Stimulated activated CD8-positive, alpha-beta memory T cell treated with anti-CD3 and anti-CD28 coated beads, Interleukin-15, amount 100 ng/mL, for 48 hours (primary cell): Measurements from ENCODE around the gene ARHGAP21.
"Not testable (repeated sequence)": the region's sequence is repeated elsewhere in the genome, so short reads cannot be mapped to it uniquely, and the experiment has no call there.

Experiments
- DNase-seq, 2 donors: peaks; one replicate each; pipeline ENCODE4 v3.0.0-alpha.2; 2020; ENCODE audit warnings: low read depth in 2 of 2

ARHGAP21 gene

GRCh38 chr10:24639124-24639523 is 84.6 kb downstream of the ARHGAP21 start:
- DNase-seq = no peak

DNA sequence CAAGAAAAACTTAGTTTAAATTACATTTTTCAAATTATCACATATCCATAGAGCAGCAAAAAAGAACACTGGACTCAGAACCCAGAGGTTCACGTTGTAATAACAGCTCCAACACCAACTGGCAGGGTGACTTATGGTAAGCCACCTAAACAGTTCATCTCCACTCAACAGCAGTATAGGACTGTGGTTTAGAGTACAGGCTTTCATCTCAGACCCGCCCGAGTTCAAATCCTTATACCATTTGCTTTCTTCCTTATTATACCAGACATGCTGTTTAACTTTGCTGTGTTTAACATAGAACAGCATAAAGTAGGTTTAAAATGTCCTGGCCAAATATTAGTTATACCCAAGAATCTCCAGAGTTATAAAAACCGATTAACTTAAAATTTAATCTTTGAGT is 97.9 kb downstream of the ARHGAP21 start:
- DNase-seq = no peak

- DNase-seq = no peak
Measured at GRCh38 chr10:24623383-24623782, 100.3 kb downstream of the ARHGAP21 start.

DNA sequence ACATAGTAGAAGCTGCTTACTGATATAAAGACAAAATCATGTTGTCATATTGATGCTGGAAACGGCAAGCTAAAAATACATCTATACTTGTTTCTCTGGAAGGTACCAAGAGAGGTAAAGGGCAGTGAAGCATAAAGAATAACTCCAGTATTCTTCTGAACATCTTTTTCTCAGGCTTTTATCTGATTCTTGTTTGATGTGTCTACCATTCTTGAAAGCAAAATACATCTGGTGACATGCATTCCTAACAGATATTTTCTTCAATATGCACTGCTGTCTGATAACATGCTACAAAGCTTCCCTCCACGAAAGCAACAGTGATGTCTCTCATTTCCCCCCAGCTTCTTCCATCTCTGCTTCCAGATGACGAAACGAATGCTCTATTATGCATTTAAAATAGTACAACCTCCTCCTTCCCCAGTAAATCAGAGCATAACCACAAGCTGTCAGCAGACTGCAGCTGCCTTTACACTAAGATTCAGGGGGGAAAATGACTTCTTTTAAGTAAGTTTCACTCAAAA is 100.8 kb downstream of the ARHGAP21 start:
- DNase-seq = no peak

GRCh38 chr10:24621035-24621795 is 102.5 kb downstream of the ARHGAP21 start:
- not testable (repeated sequence) for DNase-seq

DNA sequence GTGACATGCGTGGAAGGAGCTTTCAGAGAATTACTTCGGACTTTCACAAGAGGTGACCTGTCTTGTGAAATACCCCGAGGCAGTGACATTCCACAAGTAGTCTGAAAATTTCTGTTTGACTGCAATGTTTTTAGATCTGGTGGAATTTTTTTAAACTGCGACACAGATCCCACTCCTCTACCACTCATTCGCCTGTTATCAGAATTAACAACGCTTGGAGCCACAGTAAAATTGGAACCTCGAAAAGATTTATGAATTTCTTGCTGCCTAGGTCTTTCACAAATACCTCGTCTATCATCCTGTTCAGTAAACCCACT is 103.7 kb downstream of the ARHGAP21 start:
- not testable (repeated sequence) for DNase-seq

GRCh38 chr10:24619291-24619993 is 104.2 kb downstream of the ARHGAP21 start:
- DNase-seq = not testable (repeated sequence)

- DNase-seq = no peak
Measured at GRCh38 chr10:24618401-24618800, 105.3 kb downstream of the ARHGAP21 start.

DNA sequence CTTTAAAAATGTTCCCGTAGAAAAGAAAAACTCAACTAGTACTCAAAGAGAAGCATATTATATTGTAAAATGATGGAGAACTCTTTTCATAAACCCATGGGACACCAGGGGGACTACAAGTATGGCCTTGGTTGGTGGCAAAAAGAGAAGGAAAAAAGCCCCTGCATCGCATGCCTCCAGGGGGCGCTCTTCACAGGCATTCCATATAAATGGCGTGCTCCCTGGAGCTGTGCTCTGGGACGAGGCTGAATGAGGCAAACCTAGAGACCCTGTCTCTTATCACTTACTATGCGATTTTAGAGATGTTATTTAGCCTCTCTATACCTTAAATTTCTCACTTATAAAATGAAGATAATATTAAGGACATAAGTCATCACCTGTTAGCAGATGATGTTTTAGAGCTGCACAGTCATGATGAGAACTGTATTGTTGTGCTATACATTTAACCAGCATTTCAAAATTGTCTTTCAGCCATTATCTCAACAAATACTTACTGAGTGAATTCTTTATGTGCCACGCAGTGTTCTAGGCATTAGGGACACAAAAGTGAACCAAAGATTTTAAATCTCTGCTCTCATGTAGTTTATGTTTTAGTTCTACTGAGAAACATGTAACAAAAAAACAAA is 105.8 kb downstream of the ARHGAP21 start:
- peak; percentile 13 to 14 for DNase-seq

- DNase-seq = no peak
Measured at GRCh38 chr10:24616536-24616935, 107.2 kb downstream of the ARHGAP21 start.

- no peak for DNase-seq
Measured at GRCh38 chr10:24606021-24606420, 117.7 kb downstream of the ARHGAP21 start.

GRCh38 chr10:24605141-24605540 is 118.5 kb downstream of the ARHGAP21 start:
- no peak for DNase-seq

- DNase-seq = peak in 1 of 2 donors; percentile 4
Measured at GRCh38 chr10:24603333-24603732, 120.4 kb downstream of the ARHGAP21 start.

GRCh38 chr10:24597961-24598360 is 125.7 kb downstream of the ARHGAP21 start:
- no peak for DNase-seq

DNA sequence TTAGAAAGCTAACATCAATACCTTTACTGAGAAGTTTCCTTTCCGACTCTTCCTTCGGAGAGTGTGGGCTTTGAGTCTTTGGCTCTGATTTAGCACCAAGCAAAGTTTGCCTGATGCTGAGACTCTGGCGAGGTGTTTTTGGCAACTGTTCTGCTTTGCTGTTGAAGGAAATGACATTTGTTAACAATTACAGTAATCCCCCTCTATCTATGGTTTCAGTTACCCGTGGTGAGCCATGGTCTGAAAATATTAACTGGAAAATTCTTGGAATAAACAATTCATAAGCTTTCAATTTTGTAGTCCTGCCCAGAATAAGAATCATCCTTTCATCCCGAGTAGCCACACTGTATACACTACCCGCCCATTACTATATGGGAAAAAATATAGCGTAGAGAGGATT is 126.3 kb downstream of the ARHGAP21 start:
- no peak for DNase-seq

GRCh38 chr10:24596217-24596930 is 127.3 kb downstream of the ARHGAP21 start:
- DNase-seq = no peak

DNA sequence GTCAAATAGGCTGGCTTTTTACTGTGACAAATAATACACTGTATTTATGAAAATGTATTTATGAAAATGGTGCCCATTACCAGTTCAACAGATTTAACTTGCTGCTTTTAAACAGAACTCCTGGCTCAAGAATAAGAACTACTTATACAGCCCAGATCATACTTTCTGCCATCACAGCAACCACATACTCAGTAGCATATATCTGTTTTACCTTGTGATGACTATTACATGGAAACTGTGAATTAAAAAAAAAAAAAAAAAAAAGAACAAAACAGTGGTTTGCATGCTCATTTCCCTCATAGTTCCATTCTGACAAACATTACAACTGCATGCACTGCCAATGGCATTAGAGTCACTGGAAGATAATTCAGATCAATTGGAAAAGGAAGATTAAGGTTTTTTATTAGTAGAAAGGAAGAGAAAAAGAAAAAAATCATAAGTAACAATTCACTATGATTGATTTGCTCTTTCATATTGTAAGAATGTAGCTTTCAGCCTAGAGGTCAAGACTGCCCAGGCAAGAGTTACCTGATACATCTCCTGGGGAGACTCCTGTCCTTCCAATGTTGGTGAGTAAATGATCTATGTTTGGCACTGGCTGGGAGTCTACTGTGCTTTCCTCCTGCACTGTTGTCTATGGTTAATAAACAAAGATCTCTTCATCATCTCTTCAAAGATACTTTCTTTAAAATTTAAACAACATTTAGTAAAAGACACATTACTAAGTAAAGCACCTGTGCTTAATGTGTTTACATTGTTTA is 132.8 kb downstream of the ARHGAP21 start:
- no peak for DNase-seq

DNA sequence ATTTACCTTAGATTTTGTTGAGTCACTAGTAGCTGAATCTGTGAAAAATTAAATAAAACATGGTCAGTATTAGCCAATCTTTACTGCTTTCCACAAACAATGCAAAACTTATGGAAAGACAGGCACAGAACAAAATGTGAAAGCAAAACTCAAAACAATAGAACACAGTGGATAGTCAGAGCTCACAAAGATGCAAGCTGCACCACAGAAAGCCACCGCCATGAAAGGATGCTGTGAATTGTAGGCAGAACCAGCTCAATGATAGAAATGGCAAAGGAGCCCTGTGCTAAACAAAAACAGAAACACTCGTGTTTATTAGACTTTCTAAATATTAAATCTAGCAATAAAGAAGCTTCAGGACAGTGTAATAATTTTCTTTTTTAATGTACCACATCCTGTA is 134.4 kb downstream of the ARHGAP21 start:
- no peak for DNase-seq

- no peak for DNase-seq
Measured at GRCh38 chr10:24579906-24580305, 143.8 kb downstream of the ARHGAP21 start.

DNA sequence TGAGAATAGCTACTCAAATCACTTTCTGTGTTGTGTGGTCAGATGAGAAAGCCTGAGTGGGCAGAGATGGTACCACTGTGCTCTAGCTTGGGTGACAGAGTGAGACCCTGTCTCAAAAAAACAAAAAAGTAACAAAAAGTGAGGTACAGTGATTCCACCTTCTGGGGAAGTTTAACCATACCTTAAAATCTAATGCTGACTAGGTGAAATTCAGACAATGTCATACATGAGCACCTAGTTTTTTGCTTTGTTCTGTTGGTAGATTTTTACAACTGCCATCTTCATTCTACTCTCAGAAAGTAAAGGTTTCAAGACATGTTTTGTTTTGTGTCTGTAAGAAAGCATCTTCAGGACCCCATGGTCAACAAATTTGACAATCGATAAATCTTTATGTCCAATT is 144.2 kb downstream of the ARHGAP21 start:
- no peak for DNase-seq

DNA sequence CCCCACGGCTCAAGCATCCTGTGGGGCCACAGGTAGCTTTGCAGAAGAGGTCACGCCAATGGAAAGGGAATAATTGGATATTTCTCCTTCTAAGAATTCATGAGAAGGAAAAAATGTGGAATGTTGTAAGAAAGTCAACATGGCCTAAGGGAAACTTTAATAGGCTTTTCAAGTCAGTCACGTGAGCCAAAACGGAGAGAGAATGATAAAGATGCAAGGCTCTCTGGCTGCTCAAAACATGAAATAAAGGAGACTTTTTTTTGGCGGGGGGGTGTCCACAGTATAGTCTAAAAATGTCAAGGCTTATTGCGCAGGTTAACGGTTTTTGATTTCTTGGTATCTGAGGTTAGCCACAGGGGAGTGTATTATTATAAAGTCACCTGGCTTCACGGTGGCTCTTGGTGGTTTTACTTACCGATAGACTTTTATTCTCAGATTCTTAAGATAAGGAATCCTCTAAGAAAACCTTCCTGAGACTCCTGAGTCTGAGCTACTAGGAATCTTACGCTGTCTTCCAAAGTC is 148.1 kb downstream of the ARHGAP21 start:
- no peak for DNase-seq
